IMR-90 (cell line): ENCODE measurements around the gene RAP1A.

Source experiments
- BHLHE40 ChIP-seq: fragments of 150-350 bp; IDR thresholded peaks from 2 replicates; pipeline ENCODE4 v1.6.1; 2016; ENCODE audit warnings: mild to moderate bottlenecking, low read depth, low read length
- FOS ChIP-seq: fragments of 150-350 bp; IDR thresholded peaks from 2 replicates; pipeline ENCODE4 v1.6.1; 2016; ENCODE audit warnings: low read depth, low read length
- MAFK ChIP-seq: IDR thresholded peaks from 2 replicates; pipeline ENCODE4 v1.6.1; 2012; ENCODE audit warnings: low read depth, low read length, improper control_type of control experiment
- MXI1 ChIP-seq: IDR thresholded peaks from 2 replicates; pipeline ENCODE4 v1.6.1; 2012; ENCODE audit warnings: low read depth, mild to moderate bottlenecking, low read length, moderate library complexity, borderline replicate concordance
- POLR2A ChIP-seq: IDR thresholded peaks from 2 replicates; pipeline ENCODE4 v1.6.1; 2012; ENCODE audit warnings: mild to moderate bottlenecking, low read depth, low read length
- RAD21 ChIP-seq: IDR thresholded peaks from 2 replicates; pipeline ENCODE4 v1.6.1; 2012; ENCODE audit warnings: low read length, improper control_type of control experiment
- RCOR1 ChIP-seq: IDR thresholded peaks from 2 replicates; pipeline ENCODE4 v1.6.1; 2012; ENCODE audit warnings: mild to moderate bottlenecking, low read length, improper control_type of control experiment; ENCODE audit not compliant: insufficient replicate concordance
- RFX5 ChIP-seq: IDR thresholded peaks from 2 replicates; pipeline ENCODE4 v1.8.0; 2012; ENCODE audit warnings: low read depth, mild to moderate bottlenecking, low read length, moderate library complexity
- SMC3 ChIP-seq: fragments of 150-350 bp; IDR thresholded peaks from 2 replicates; pipeline ENCODE4 v1.6.1; 2016; ENCODE audit warnings: low read depth, mild to moderate bottlenecking, antibody characterized with exemption, low read length, moderate library complexity
- TF ChIP-seq, protein P1 (sequence below): conservative IDR thresholded peaks from 2 replicates; pipeline ENCODE4 v1.5.1; 2012; ENCODE audit warnings: mild to moderate bottlenecking, low read depth, low read length, improper control_type of control experiment
- TF ChIP-seq, protein P2 (sequence below): fragments of 150-350 bp; IDR thresholded peaks from 2 replicates; pipeline ENCODE4 v1.6.1; 2017; ENCODE audit warnings: mild to moderate bottlenecking, antibody characterized with exemption, low read length, low read depth

DNA sequence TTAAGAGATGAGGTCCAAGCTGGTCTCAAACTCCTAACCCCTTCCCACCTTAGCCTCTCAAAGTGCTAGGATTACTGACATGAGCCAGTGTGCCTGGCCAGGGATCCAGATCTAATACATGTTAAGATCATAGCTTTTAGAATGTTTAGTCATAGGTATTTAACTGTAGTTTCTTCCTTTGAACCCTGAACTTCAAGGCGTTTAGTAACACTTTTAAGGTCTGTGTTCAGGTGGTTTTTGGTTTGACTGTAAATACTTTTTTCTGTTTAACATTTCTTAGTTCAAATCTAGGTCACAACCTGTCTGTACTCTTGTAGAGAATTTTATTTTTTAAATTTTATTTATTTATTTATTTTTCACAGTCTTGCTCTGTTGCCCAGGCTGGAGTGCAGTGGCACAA is 28.1 kb downstream of the RAP1A start:
- TF ChIP-seq POLR2A (no peak), RAD21 (no peak), RCOR1 (no peak), RFX5 (no peak), FOS (no peak), MAFK (no peak), BHLHE40 (no peak), SMC3 (no peak), MXI1 (no peak)
- TF ChIP-seq, protein P1, sequence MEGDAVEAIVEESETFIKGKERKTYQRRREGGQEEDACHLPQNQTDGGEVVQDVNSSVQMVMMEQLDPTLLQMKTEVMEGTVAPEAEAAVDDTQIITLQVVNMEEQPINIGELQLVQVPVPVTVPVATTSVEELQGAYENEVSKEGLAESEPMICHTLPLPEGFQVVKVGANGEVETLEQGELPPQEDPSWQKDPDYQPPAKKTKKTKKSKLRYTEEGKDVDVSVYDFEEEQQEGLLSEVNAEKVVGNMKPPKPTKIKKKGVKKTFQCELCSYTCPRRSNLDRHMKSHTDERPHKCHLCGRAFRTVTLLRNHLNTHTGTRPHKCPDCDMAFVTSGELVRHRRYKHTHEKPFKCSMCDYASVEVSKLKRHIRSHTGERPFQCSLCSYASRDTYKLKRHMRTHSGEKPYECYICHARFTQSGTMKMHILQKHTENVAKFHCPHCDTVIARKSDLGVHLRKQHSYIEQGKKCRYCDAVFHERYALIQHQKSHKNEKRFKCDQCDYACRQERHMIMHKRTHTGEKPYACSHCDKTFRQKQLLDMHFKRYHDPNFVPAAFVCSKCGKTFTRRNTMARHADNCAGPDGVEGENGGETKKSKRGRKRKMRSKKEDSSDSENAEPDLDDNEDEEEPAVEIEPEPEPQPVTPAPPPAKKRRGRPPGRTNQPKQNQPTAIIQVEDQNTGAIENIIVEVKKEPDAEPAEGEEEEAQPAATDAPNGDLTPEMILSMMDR, result no peak
- TF ChIP-seq, protein P2, sequence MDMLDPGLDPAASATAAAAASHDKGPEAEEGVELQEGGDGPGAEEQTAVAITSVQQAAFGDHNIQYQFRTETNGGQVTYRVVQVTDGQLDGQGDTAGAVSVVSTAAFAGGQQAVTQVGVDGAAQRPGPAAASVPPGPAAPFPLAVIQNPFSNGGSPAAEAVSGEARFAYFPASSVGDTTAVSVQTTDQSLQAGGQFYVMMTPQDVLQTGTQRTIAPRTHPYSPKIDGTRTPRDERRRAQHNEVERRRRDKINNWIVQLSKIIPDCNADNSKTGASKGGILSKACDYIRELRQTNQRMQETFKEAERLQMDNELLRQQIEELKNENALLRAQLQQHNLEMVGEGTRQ, result no peak
